GM12878 (cell line): ENCODE measurements around the gene RHCG. TPM values are rescaled to one million over a fixed set of nuclear protein-coding genes. Genes with fewer than 3 reads are reported as not detected.

Experiments used
- ATAC-seq: fragments of 200-7000 bp; cut with Tn5 transposase; 3 replicates; pipeline ENCODE4 v1.9.1; 2020; ENCODE audit warnings: mild to moderate bottlenecking, moderate library complexity
- BruUV-seq: library from RNA; stranded (reverse); fragments of 400-500 nt; replicated peaks from 2 replicates; lab custom pipeline; 2021; lab: Mats Ljungman, UMichigan
- CTCF ChIA-PET: fragments of 300-600 bp; sonication (Branson Sonifier 250); formaldehyde crosslinking; extraction: SDS; loops from one replicate; lab custom pipeline; 2021; ENCODE audit warnings: inconsistent platforms; lab: Yijun Ruan, JAX
- POLR2A ChIA-PET: fragments of 350-600 bp; formaldehyde crosslinking; extraction: SDS; loops from one replicate; lab custom pipeline; 2021; ENCODE audit warnings: inconsistent platforms; lab: Charles Lee
- RAD21 ChIA-PET: fragments of 300-600 bp; sonication (Branson Sonifier 250); formaldehyde crosslinking; loops from one replicate; lab custom pipeline; 2023; ENCODE audit warnings: antibody characterized with exemption; ENCODE audit not compliant: unreplicated experiment; lab: Charles Lee
- SMC1A ChIA-PET: fragments of 300-600 bp; sonication (Branson Sonifier 250); formaldehyde crosslinking; loops from one replicate; lab custom pipeline; 2023; ENCODE audit not compliant: unreplicated experiment, uncharacterized antibody; lab: Charles Lee
- DNase-seq: peaks from one replicate; pipeline ENCODE4 v3.0.0-alpha.2; 2011; ENCODE audit warnings: low read depth, low spot score
- FAIRE-seq: peaks from 3 replicates; lab custom pipeline; 2011; peaks lifted over from hg19 to GRCh38; lab: Jason Lieb, UNC
- H2AFZ ChIP-seq: 2 replicates; pipeline ENCODE4 v1.6.0; 2011; ENCODE audit warnings: low read depth, low read length, control low read depth; ENCODE audit not compliant: control insufficient read depth
- H3K27ac ChIP-seq: 2 replicates; pipeline ENCODE4 v1.5.1; 2011; ENCODE audit warnings: control low read depth; ENCODE audit not compliant: control insufficient read depth, insufficient read depth
- H3K27me3 ChIP-seq, 2 experiments: replicated peaks in 1 of 2; 2 replicates each; pipeline versions ENCODE4 v1.6.0 to v1.6.1; 2011; ENCODE audit warnings: low read length in 1 of 2; ENCODE audit not compliant: control insufficient read depth in 2 of 2, insufficient read depth in 2 of 2
- H3K36me3 ChIP-seq, 2 experiments: 2 replicates each; pipeline ENCODE4 v1.5.1; 2011; ENCODE audit warnings: low read length in 1 of 2; ENCODE audit not compliant: control insufficient read depth in 2 of 2, insufficient read depth in 2 of 2
- H3K4me1 ChIP-seq: 2 replicates; pipeline ENCODE4 v1.6.1; 2011; ENCODE audit warnings: mild to moderate bottlenecking, low read length, moderate library complexity, mixed read lengths; ENCODE audit not compliant: control insufficient read depth, insufficient read depth
- H3K4me2 ChIP-seq: 2 replicates; pipeline ENCODE4 v1.6.0; 2011; ENCODE audit warnings: control low read depth; ENCODE audit not compliant: control insufficient read depth, insufficient read depth
- H3K4me3 ChIP-seq: fragments of 200-600 bp; sonication (generic); 2 replicates; pipeline ENCODE4 v1.5.1; 2016
- H3K79me2 ChIP-seq: 2 replicates; pipeline ENCODE4 v1.6.0; 2011; ENCODE audit warnings: low read length; ENCODE audit not compliant: control insufficient read depth, insufficient read depth
- H3K9ac ChIP-seq: 2 replicates; pipeline ENCODE4 v1.8.0; 2011; ENCODE audit warnings: low read length, control low read depth, mixed read lengths; ENCODE audit not compliant: control insufficient read depth, insufficient read depth
- H3K9me3 ChIP-seq: replicated peaks from 3 replicates; pipeline ENCODE4 v1.5.1; 2011; ENCODE audit warnings: mild to moderate bottlenecking, low read length; ENCODE audit not compliant: control insufficient read depth, insufficient read depth
- H4K20me1 ChIP-seq: 2 replicates; pipeline ENCODE4 v1.6.0; 2011; ENCODE audit not compliant: control insufficient read depth, insufficient read depth
- ATF7 ChIP-seq: fragments of 450-650 bp; IDR thresholded peaks from 2 replicates; pipeline ENCODE4 v1.6.1; 2016; ENCODE audit warnings: low read depth, mild to moderate bottlenecking
- BCL11A ChIP-seq: IDR thresholded peaks from 2 replicates; pipeline ENCODE4 v1.6.1; 2011; ENCODE audit warnings: low read depth, low read length
- CBFB ChIP-seq: IDR thresholded peaks from 2 replicates; pipeline ENCODE4 v1.6.1; 2016; ENCODE audit warnings: antibody characterized with exemption, low read depth
- CREB1 ChIP-seq: IDR thresholded peaks from 2 replicates; pipeline ENCODE4 v1.6.1; 2012; ENCODE audit warnings: low read depth, mild to moderate bottlenecking, inconsistent platforms
- EED ChIP-seq: sonication (generic); IDR thresholded peaks from 2 replicates; pipeline ENCODE4 v1.6.1; 2016; ENCODE audit warnings: antibody characterized with exemption, low read depth
- EGR1 ChIP-seq, 2 experiments: IDR thresholded peaks; 1 replicate in 1 of 2; 2 replicates in 1 of 2; pipeline ENCODE4 v1.6.1; 2011 to 2012; ENCODE audit warnings: low read depth in 2 of 2, low read length in 2 of 2, borderline replicate concordance in 1 of 2, mild to moderate bottlenecking in 1 of 2, moderate library complexity in 1 of 2
- HDGF ChIP-seq: fragments of 450-650 bp; IDR thresholded peaks from 2 replicates; pipeline ENCODE4 v1.6.1; 2016; ENCODE audit warnings: antibody characterized with exemption
- JUNB ChIP-seq: IDR thresholded peaks from 2 replicates; pipeline ENCODE4 v1.6.1; 2016; ENCODE audit warnings: antibody characterized with exemption, mild to moderate bottlenecking
- KLF5 ChIP-seq: fragments of 450-650 bp; IDR thresholded peaks from 2 replicates; pipeline ENCODE4 v1.6.1; 2014; ENCODE audit warnings: mild to moderate bottlenecking; ENCODE audit not compliant: partially characterized antibody
- MTA2 ChIP-seq: fragments of 450-650 bp; IDR thresholded peaks from 2 replicates; pipeline ENCODE4 v1.6.1; 2016; ENCODE audit warnings: low read depth, mild to moderate bottlenecking, moderate library complexity
- NFYA ChIP-seq: IDR thresholded peaks from 2 replicates; pipeline ENCODE4 v1.6.1; 2011; ENCODE audit warnings: low read depth, mild to moderate bottlenecking, low read length, improper control_type of control experiment, borderline replicate concordance
- NR2C2 ChIP-seq: IDR thresholded peaks from 2 replicates; pipeline ENCODE4 v1.6.1; 2011; ENCODE audit warnings: borderline replicate concordance, low read depth; ENCODE audit not compliant: control insufficient read depth, insufficient read length
- POLR2A ChIP-seq: IDR thresholded peaks from 2 replicates; pipeline ENCODE4 v1.6.1; 2011; ENCODE audit warnings: low read depth, mild to moderate bottlenecking, low read length
- STAT3 ChIP-seq: IDR thresholded peaks from 2 replicates; pipeline ENCODE4 v1.6.1; 2011; ENCODE audit warnings: low read depth, low read length, improper control_type of control experiment
- USF2 ChIP-seq: IDR thresholded peaks from 2 replicates; pipeline ENCODE4 v1.6.1; 2011; ENCODE audit warnings: low read depth, low read length, improper control_type of control experiment, borderline replicate concordance
- ZZZ3 ChIP-seq: IDR thresholded peaks from 2 replicates; pipeline ENCODE4 v1.6.1; 2011; ENCODE audit warnings: low read depth; ENCODE audit not compliant: control insufficient read depth, insufficient read length
- WGBS: methylation state at CpG from one replicate; pipeline ENCODE4 v1.1.6; 2016; ENCODE audit warnings: low lambda C conversion rate; ENCODE audit not compliant: insufficient replicate concordance, insufficient coverage; ENCODE audit errors: missing lambda C conversion rate; 5-methylcytosine and 5-hydroxymethylcytosine counted together
- in situ Hi-C: fragments of 300-500 bp; cut with MboI; formaldehyde crosslinking; loops from 9 replicates; pipeline ENCODE4 v1.14.3; 2018; ENCODE audit warnings: mixed read lengths
- intact Hi-C: fragments of 100-400 bp; cut with micrococcal nuclease; formaldehyde crosslinking; loops from one replicate; pipeline ENCODE4 v1.14.2; 2022; ENCODE audit not compliant: unreplicated experiment
- polyA plus RNA-seq, 11 experiments: library from polyadenylated mRNA; depleted of rRNA in 4 of 11; unstranded in 6 of 11; stranded (reverse) in 5 of 11; fragments of >200 nt; fragmentation: Nextera tagmentation in 4 of 11; fragmentation: Illumina TruSeq in 1 of 11; extraction: Ambion mirVana in 4 of 11; extraction: Trizol in 1 of 11; gene quantifications; 1 replicate in 1 of 11; 2 replicates in 10 of 11; pipeline versions ENCODE4 v1.2.1 to v1.2.3, GENCODE V29; 2011 to 2016; ENCODE audit warnings: inconsistent platforms in 2 of 11, missing spikeins in 2 of 11, low read depth in 1 of 11
- total RNA-seq, 4 experiments: library from RNA; depleted of rRNA in 3 of 4; stranded (reverse); fragments of >200 nt in 3 of 4; fragmentation: Illumina TruSeq in 1 of 4; extraction: Trizol in 1 of 4; gene quantifications; 2 replicates each; pipeline versions ENCODE4 v1.2.1 to v1.2.3, GENCODE V29; 2013 to 2021
- TF ChIP-seq, protein P1 (sequence below): IDR thresholded peaks from 2 replicates; pipeline ENCODE4 v1.6.1; 2011; ENCODE audit warnings: borderline replicate concordance, low read depth, mild to moderate bottlenecking, moderate library complexity, low read length; ENCODE audit not compliant: insufficient read depth, poor library complexity, severe bottlenecking
- TF ChIP-seq, protein P2 (sequence below): IDR thresholded peaks from 2 replicates; pipeline ENCODE4 v1.6.1; 2011; ENCODE audit warnings: low read depth, mild to moderate bottlenecking, low read length, moderate library complexity, borderline replicate concordance; ENCODE audit errors: extremely low read depth

The RHCG gene
- total and polyA plus RNA-seq, 10 of the 15 experiments (the other 5 are each of a cell fraction or from before 2014, with no cell fraction given): 0.05 to 0.11 TPM; not detected in 8

GRCh38 chr15:89483079-89483478 is 13.3 kb downstream of the RHCG start:
- Histone ChIP-seq H3K36me3 (no peaks in the 10 kb centered on the region), H3K4me2 (no peak overlapping the region), H3K9me3 (no peaks in the 10 kb centered on the region)
- no TSS peak for BruUV-seq
- CTCF ChIA-PET: interaction anchor here (0.6 to 1.4 kb wide), 4 partner anchors 12 to 430 kb away, joined by 3 to 5 read pairs (median 4); no protein-coding TSS in a partner anchor
- TF ChIP-seq ZZZ3 (no peak), NFYA (no peak), EGR1 (IDR thresholded peaks at IDR 0.05; ENCODE audit: borderline replicate concordance in 1 of 2, low read depth in 2 of 2, low read length in 2 of 2) (no peak), HDGF (no peak), STAT3 (no peak), POLR2A (no peak), USF2 (no peak)
- TF ChIP-seq, all 136 proteins: peak for 0
- H3K27ac ChIP-seq: no peak overlapping the region
- no peaks in the 10 kb centered on the region for H3K4me1 ChIP-seq
- DNase-seq (no peak), FAIRE-seq (no peak), ATAC-seq (no peak)
- WGBS: 38% methylated on average over 6 of the region's 6 CpGs
- H3K4me3 ChIP-seq: no peak overlapping the region
- SMC1A ChIA-PET: no interaction called here
- H3K27me3 ChIP-seq: no peaks in the 10 kb centered on the region; a peak in 2 of 4 replicates
- no peaks in the 10 kb centered on the region for H4K20me1 ChIP-seq
- intact Hi-C loops: no loop called here
- no peak overlapping the region for H2AFZ ChIP-seq
- H3K79me2 ChIP-seq: no peaks in the 10 kb centered on the region
- POLR2A ChIA-PET: no interaction called here
- RAD21 ChIA-PET: no interaction called here
- in situ Hi-C loops: no loop called here
- no peak overlapping the region for H3K9ac ChIP-seq

GRCh38 chr15:89482139-89482538 is 14.2 kb downstream of the RHCG start:
- Histone ChIP-seq H3K4me1 (no peaks in the 10 kb centered on the region), H3K36me3 (no peaks in the 10 kb centered on the region), H3K4me3 (no peak overlapping the region), H3K79me2 (no peaks in the 10 kb centered on the region), H3K9me3 (no peaks in the 10 kb centered on the region), H3K27me3 (no peaks in the 10 kb centered on the region; a peak in 1 of 4 replicates), H2AFZ (no peak overlapping the region), H3K27ac (no peak overlapping the region), H3K4me2 (no peak overlapping the region), H3K9ac (no peak overlapping the region), H4K20me1 (no peaks in the 10 kb centered on the region)
- FAIRE-seq (no peak), DNase-seq (no peak), ATAC-seq (no peak)
- WGBS: 24% methylated on average over 5 of the region's 5 CpGs
- in situ Hi-C loops: no loop called here
- RAD21 ChIA-PET: no interaction called here
- POLR2A ChIA-PET: no interaction called here
- intact Hi-C loops: no loop called here
- CTCF ChIA-PET: interaction anchor here (0.9 kb wide), 1 partner anchor 13 kb away, joined by 3 read pairs; no protein-coding TSS in a partner anchor
- no TSS peak for BruUV-seq
- SMC1A ChIA-PET: no interaction called here
- TF ChIP-seq EED (no peak), CBFB (no peak), CREB1 (no peak), JUNB (no peak), NR2C2 (no peak), KLF5 (no peak), ATF7 (no peak), MTA2 (no peak), BCL11A (no peak)
- TF ChIP-seq, protein P1, sequence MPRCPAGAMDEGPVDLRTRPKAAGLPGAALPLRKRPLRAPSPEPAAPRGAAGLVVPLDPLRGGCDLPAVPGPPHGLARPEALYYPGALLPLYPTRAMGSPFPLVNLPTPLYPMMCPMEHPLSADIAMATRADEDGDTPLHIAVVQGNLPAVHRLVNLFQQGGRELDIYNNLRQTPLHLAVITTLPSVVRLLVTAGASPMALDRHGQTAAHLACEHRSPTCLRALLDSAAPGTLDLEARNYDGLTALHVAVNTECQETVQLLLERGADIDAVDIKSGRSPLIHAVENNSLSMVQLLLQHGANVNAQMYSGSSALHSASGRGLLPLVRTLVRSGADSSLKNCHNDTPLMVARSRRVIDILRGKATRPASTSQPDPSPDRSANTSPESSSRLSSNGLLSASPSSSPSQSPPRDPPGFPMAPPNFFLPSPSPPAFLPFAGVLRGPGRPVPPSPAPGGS: no peak
- TF ChIP-seq, protein P2, sequence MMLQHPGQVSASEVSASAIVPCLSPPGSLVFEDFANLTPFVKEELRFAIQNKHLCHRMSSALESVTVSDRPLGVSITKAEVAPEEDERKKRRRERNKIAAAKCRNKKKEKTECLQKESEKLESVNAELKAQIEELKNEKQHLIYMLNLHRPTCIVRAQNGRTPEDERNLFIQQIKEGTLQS: no peak
